Endodermal cell (in vitro differentiated cells): Measurements from ENCODE around the gene HES1. TPM values are rescaled to one million over a fixed set of nuclear protein-coding genes. Genes with fewer than 3 reads are reported as not detected.
A peak's percentile ranks its signal among the peaks of the same experiment; 100 is the strongest.

Source experiments
- DNase-seq: peaks from one replicate; pipeline ENCODE4 v3.0.0-alpha.2; 2017
- H3K27ac ChIP-seq: 2 replicates; pipeline ENCODE4 v1.5.1; 2013; ENCODE audit warnings: mild to moderate bottlenecking, low read depth, low read length, moderate library complexity
- H3K27me3 ChIP-seq: 2 replicates; pipeline ENCODE4 v1.6.1; 2013; ENCODE audit warnings: mild to moderate bottlenecking, low read length, moderate library complexity; ENCODE audit not compliant: insufficient read depth, control insufficient read depth, poor library complexity, severe bottlenecking
- H3K36me3 ChIP-seq: 2 replicates; pipeline ENCODE4 v1.7.0; 2013; ENCODE audit warnings: mild to moderate bottlenecking, low read length, moderate library complexity; ENCODE audit not compliant: control insufficient read depth, insufficient read depth
- H3K4me1 ChIP-seq: one replicate; pipeline ENCODE4 v1.7.0; 2013; ENCODE audit warnings: low read length; ENCODE audit not compliant: control insufficient read depth, insufficient read depth
- H3K4me3 ChIP-seq: 2 replicates; pipeline ENCODE4 v1.5.1; 2013; ENCODE audit warnings: mild to moderate bottlenecking, low read length, moderate library complexity
- H3K9ac ChIP-seq: 2 replicates; pipeline ENCODE4 v1.6.1; 2013; ENCODE audit warnings: mild to moderate bottlenecking, low read length, moderate library complexity; ENCODE audit not compliant: poor library complexity, severe bottlenecking; ENCODE audit errors: extremely low read depth
- H3K9me3 ChIP-seq: 2 replicates; pipeline ENCODE4 v1.6.1; 2013; ENCODE audit warnings: mild to moderate bottlenecking, low read length, moderate library complexity; ENCODE audit not compliant: control insufficient read depth
- H3K27ac Mint-ChIP-seq: 2 replicates; pipeline ENCODE4 v1.8.0; 2020; ENCODE audit warnings: mixed read lengths
- H3K27me3 Mint-ChIP-seq: 2 replicates; pipeline ENCODE4 v1.8.0; 2021; ENCODE audit warnings: mild to moderate bottlenecking, mixed read lengths; ENCODE audit not compliant: insufficient read depth
- H3K36me3 Mint-ChIP-seq: 2 replicates; pipeline ENCODE4 v1.8.0; 2020; ENCODE audit warnings: low read depth, mixed read lengths
- H3K4me1 Mint-ChIP-seq: 2 replicates; pipeline ENCODE4 v1.8.0; 2020; ENCODE audit warnings: mixed read lengths
- H3K4me3 Mint-ChIP-seq: 2 replicates; pipeline ENCODE4 v1.8.0; 2020; ENCODE audit warnings: mild to moderate bottlenecking, moderate library complexity, mixed read lengths
- H3K9me3 Mint-ChIP-seq: 2 replicates; pipeline ENCODE4 v1.8.0; 2020; ENCODE audit warnings: mild to moderate bottlenecking, mixed read lengths
- CTCF ChIP-seq: fragments of 200-600 bp; sonication (generic); conservative IDR thresholded peaks from 2 replicates; pipeline ENCODE4 v1.5.0; 2021; ENCODE audit warnings: antibody characterized with exemption, mild to moderate bottlenecking
- WGBS, 2 experiments: methylation state at CpG; one replicate each; pipeline versions ENCODE4 v1.1.5 to v1.1.7; 2013; ENCODE audit warnings: missing lambda C conversion rate in 2 of 2, mixed read lengths in 1 of 2; ENCODE audit not compliant: insufficient coverage in 1 of 2, insufficient read length in 1 of 2; 5-methylcytosine and 5-hydroxymethylcytosine counted together
- total RNA-seq, 2 donors: library from RNA; stranded (reverse); fragmentation: NEBNext Ultra II Directional in 1 of 2; extraction: Animal tissue kit (Norgen Biotek cat#: 25700) in 1 of 2; gene quantifications; 2 replicates in 1 of 2; 3 replicates in 1 of 2; pipeline ENCODE4 v1.2.1, GENCODE V29; 2021

Gene HES1
- total RNA-seq, 2 donors from 2014 or later: 2.1 to 17.5 TPM

- H3K4me3 ChIP-seq: no peak overlapping the region
- Mint-ChIP-seq H3K36me3 (no peaks in the 10 kb centered on the region), H3K4me1 (peaks cover 62% of the 10 kb centered on the region), H3K27ac (no peak overlapping the region), H3K4me3 (no peak overlapping the region), H3K9me3 (no peaks in the 10 kb centered on the region), H3K27me3 (peaks cover 5% of the 10 kb centered on the region)
- H3K27me3 ChIP-seq: no peaks in the 10 kb centered on the region
- H3K4me1 ChIP-seq: peaks cover 5% of the 10 kb centered on the region
- DNase-seq: no peak
- H3K9me3 ChIP-seq: no peaks in the 10 kb centered on the region
- no peaks in the 10 kb centered on the region for H3K36me3 ChIP-seq
- WGBS, 2 experiments: 86 to 93% methylated on average over 5 to 7 of the region's 7 CpGs
- TF ChIP-seq CTCF: no peak
- no peak overlapping the region for H3K27ac ChIP-seq
- no peak overlapping the region for H3K9ac ChIP-seq
These were observed 29.5 kb downstream of the HES1 start for GRCh38 chr3:194165271-194166018.

- H3K27ac ChIP-seq: no peak overlapping the region
- no peaks in the 10 kb centered on the region for H3K27me3 ChIP-seq
- WGBS, 2 experiments: 60% methylated on average over 14 of the region's 16 CpGs; no CpG with 5 or more reads in 1 of the 2 experiments
- Mint-ChIP-seq H3K4me1 (peaks cover 52% of the 10 kb centered on the region), H3K9me3 (no peaks in the 10 kb centered on the region), H3K27me3 (peaks cover 2% of the 10 kb centered on the region), H3K27ac (peak overlapping the region; percentile 85), H3K36me3 (no peaks in the 10 kb centered on the region), H3K4me3 (peak overlapping the region; percentile 17)
- no peak for TF ChIP-seq CTCF
- no peak overlapping the region for H3K9ac ChIP-seq
- DNase-seq: no peak
- H3K4me1 ChIP-seq: peaks cover 5% of the 10 kb centered on the region
- H3K9me3 ChIP-seq: no peaks in the 10 kb centered on the region
- H3K36me3 ChIP-seq: no peaks in the 10 kb centered on the region
- H3K4me3 ChIP-seq: no peak overlapping the region
These were observed 30.9 kb downstream of the HES1 start for GRCh38 chr3:194166682-194167479.

- peaks cover 6% of the 10 kb centered on the region for H3K9me3 Mint-ChIP-seq
- no peaks in the 10 kb centered on the region for H3K36me3 Mint-ChIP-seq
- WGBS, 2 experiments: 67 to 78% methylated on average over 1 to 5 of the region's 5 CpGs
- H3K9me3 ChIP-seq: no peaks in the 10 kb centered on the region
- peaks cover 5% of the 10 kb centered on the region for H3K4me1 ChIP-seq
- no peak overlapping the region for H3K27ac ChIP-seq
- no peak for DNase-seq
- H3K27ac Mint-ChIP-seq: no peak overlapping the region
- no peak overlapping the region for H3K4me3 ChIP-seq
- no peaks in the 10 kb centered on the region for H3K27me3 ChIP-seq
- no peaks in the 10 kb centered on the region for H3K36me3 ChIP-seq
- no peak overlapping the region for H3K9ac ChIP-seq
- peaks cover 51% of the 10 kb centered on the region for H3K4me1 Mint-ChIP-seq
- H3K27me3 Mint-ChIP-seq: peaks cover 2% of the 10 kb centered on the region
- no peak overlapping the region for H3K4me3 Mint-ChIP-seq
- no peak for TF ChIP-seq CTCF
These were observed 31.7 kb downstream of the HES1 start for GRCh38 chr3:194167480-194168282.
